K562 (cell line): ENCODE measurements around the gene BCAR3. TPM values are rescaled to one million over a fixed set of nuclear protein-coding genes. Genes with fewer than 3 reads are reported as not detected.

Experiments
- ARID1B ChIP-seq: fragments of 450-650 bp; IDR thresholded peaks from 2 replicates; pipeline ENCODE4 v1.6.1; 2016; ENCODE audit warnings: antibody characterized with exemption, mild to moderate bottlenecking, inconsistent platforms
- BRCA1 ChIP-seq, 2 experiments: fragments of 450-650 bp in 1 of 2; sonication (generic) in 1 of 2; formaldehyde crosslinking in 1 of 2; IDR thresholded peaks; 2 replicates each; pipeline versions ENCODE4 v1.5.0 to v1.6.1; 2017 to 2020; ENCODE audit warnings: mild to moderate bottlenecking in 1 of 2, missing genetic modification reagents in 1 of 2
- CBFA2T3 ChIP-seq: fragments of 450-650 bp; IDR thresholded peaks from 2 replicates; pipeline ENCODE4 v1.6.1; 2017
- E2F8 ChIP-seq: fragments of 450-650 bp; IDR thresholded peaks from 2 replicates; pipeline ENCODE4 v1.7.1; 2018; ENCODE audit warnings: mild to moderate bottlenecking, low read depth; ENCODE audit not compliant: partially characterized antibody
- KAT8 ChIP-seq: fragments of 450-650 bp; IDR thresholded peaks from 2 replicates; pipeline ENCODE4 v1.6.1; 2016; ENCODE audit warnings: low read depth, mild to moderate bottlenecking
- NFATC3 ChIP-seq: fragments of 450-650 bp; IDR thresholded peaks from 2 replicates; pipeline ENCODE4 v1.6.1; 2017; ENCODE audit warnings: mild to moderate bottlenecking
- PML ChIP-seq: IDR thresholded peaks from 2 replicates; pipeline ENCODE4 v1.6.1; 2012; ENCODE audit warnings: low read length, inconsistent platforms
- POLR2A ChIP-seq: fragments of 450-650 bp; conservative IDR thresholded peaks from 2 replicates; pipeline ENCODE4 v1.6.1; 2016
- SIRT6 ChIP-seq: IDR thresholded peaks from one replicate; pipeline ENCODE4 v1.6.1; 2012; ENCODE audit warnings: low read depth, mild to moderate bottlenecking, control low read depth, inconsistent platforms, low read length, moderate library complexity
- SMARCB1 ChIP-seq: IDR thresholded peaks from 2 replicates; pipeline ENCODE4 v1.6.1; 2011; ENCODE audit warnings: improper control_type of control experiment, low read depth; ENCODE audit not compliant: insufficient read length
- TFAP4 ChIP-seq: sonication (generic); formaldehyde crosslinking; IDR thresholded peaks from 2 replicates; pipeline ENCODE4 v1.8.0; 2022; ENCODE audit warnings: missing genetic modification reagents, mild to moderate bottlenecking, moderate library complexity, borderline replicate concordance
- ZNF75A ChIP-seq: fragments of 450-650 bp; formaldehyde crosslinking; IDR thresholded peaks from 2 replicates; pipeline ENCODE4 v1.4.0; 2020; ENCODE audit warnings: mild to moderate bottlenecking
- polyA plus RNA-seq, 8 experiments: library from polyadenylated mRNA; depleted of rRNA in 4 of 8; stranded (reverse) in 5 of 8; unstranded in 3 of 8; fragments of >200 nt; fragmentation: Nextera tagmentation in 2 of 8; fragmentation: Illumina TruSeq in 1 of 8; extraction: Ambion mirVana in 2 of 8; extraction: Trizol in 1 of 8; gene quantifications; 2 replicates each; pipeline versions ENCODE4 v1.2.1 to v1.2.3, GENCODE V29; 2011 to 2014; ENCODE audit warnings: inconsistent platforms in 1 of 8, missing spikeins in 1 of 8
- total RNA-seq, 7 experiments: library from RNA; depleted of rRNA in 6 of 7; stranded (reverse); fragments of >200 nt in 6 of 7; fragmentation: Illumina TruSeq in 2 of 7; extraction: Trizol in 2 of 7; gene quantifications; 2 replicates each; pipeline versions ENCODE4 v1.2.1 to v1.2.3, GENCODE V29; 2011 to 2021; ENCODE audit warnings: low replicate concordance in 1 of 7
- TF ChIP-seq, protein P1 (sequence below): fragments of 150-350 bp; conservative IDR thresholded peaks from 2 replicates; pipeline ENCODE4 v1.6.1; 2014; ENCODE audit warnings: low read length
- TF ChIP-seq, protein P2 (sequence below): sonication (generic); formaldehyde crosslinking; IDR thresholded peaks from 2 replicates; pipeline ENCODE4 v1.8.0; 2023; ENCODE audit warnings: mild to moderate bottlenecking, missing genetic modification reagents
- TF ChIP-seq, protein P3 (sequence below): sonication (generic); formaldehyde crosslinking; IDR thresholded peaks from 2 replicates; pipeline ENCODE4 v1.8.0; 2023; ENCODE audit warnings: missing genetic modification reagents, mild to moderate bottlenecking, borderline replicate concordance

BCAR3 gene
- total and polyA plus RNA-seq, 9 of the 15 experiments (the other 6 are each of a cell fraction or from before 2014, with no cell fraction given): 1.8 to 6.3 (median 3.8) TPM

DNA sequence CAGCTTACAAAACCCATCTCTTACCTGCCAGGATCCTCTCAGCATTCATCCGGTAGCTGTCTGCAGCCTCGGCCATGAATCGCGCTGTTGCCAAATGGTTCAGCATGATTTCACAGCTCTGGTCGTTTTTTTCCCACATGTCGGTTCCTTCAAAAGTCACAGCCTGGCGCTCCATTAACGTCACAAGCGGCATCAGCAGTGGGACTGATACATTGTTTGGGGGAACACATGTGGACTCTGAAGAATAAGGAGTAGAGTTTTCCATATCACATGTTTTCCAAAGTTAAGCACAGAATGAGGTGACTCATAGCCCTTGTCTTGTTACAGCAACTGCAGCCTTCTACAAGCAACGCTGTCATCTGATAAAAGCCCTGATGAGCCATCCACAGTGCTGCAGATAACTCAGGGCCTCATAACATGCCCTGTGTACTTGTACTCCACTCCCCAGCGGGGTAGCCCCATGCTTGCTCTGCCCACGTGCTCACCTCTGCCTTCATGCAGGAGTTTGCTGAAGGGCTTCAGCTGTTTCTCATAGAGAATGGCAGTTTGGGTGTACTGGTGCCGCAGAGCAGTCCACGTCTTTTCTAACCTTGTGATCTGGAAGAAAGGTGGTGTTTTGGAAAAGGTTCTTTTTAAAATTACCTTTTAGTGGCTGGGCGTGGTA is 114.2 kb downstream of the BCAR3 start (continued):
- TF ChIP-seq, protein P1, sequence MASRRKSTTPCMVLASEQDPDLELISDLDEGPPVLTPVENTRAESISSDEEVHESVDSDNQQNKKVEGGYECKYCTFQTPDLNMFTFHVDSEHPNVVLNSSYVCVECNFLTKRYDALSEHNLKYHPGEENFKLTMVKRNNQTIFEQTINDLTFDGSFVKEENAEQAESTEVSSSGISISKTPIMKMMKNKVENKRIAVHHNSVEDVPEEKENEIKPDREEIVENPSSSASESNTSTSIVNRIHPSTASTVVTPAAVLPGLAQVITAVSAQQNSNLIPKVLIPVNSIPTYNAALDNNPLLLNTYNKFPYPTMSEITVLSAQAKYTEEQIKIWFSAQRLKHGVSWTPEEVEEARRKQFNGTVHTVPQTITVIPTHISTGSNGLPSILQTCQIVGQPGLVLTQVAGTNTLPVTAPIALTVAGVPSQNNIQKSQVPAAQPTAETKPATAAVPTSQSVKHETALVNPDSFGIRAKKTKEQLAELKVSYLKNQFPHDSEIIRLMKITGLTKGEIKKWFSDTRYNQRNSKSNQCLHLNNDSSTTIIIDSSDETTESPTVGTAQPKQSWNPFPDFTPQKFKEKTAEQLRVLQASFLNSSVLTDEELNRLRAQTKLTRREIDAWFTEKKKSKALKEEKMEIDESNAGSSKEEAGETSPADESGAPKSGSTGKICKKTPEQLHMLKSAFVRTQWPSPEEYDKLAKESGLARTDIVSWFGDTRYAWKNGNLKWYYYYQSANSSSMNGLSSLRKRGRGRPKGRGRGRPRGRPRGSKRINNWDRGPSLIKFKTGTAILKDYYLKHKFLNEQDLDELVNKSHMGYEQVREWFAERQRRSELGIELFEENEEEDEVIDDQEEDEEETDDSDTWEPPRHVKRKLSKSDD: no peak
- TF ChIP-seq, protein P2, sequence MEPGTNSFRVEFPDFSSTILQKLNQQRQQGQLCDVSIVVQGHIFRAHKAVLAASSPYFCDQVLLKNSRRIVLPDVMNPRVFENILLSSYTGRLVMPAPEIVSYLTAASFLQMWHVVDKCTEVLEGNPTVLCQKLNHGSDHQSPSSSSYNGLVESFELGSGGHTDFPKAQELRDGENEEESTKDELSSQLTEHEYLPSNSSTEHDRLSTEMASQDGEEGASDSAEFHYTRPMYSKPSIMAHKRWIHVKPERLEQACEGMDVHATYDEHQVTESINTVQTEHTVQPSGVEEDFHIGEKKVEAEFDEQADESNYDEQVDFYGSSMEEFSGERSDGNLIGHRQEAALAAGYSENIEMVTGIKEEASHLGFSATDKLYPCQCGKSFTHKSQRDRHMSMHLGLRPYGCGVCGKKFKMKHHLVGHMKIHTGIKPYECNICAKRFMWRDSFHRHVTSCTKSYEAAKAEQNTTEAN (CRISPR knock-in tag): no peak
- no peak for TF ChIP-seq SMARCB1
- 0 out of 2 replicates have a peak, but pooled peaks have one; percentile 55 for TF ChIP-seq ZNF75A (CRISPR knock-in tag)
- TF ChIP-seq TFAP4 (CRISPR knock-in tag): peak; percentile 93
- no peak for TF ChIP-seq BRCA1 (IDR thresholded peaks at IDR 0.05)
- TF ChIP-seq BRCA1 (CRISPR knock-in tag; IDR thresholded peaks at IDR 0.05): no peak
- TF ChIP-seq E2F8: peak; percentile 70
- TF ChIP-seq, protein P3, sequence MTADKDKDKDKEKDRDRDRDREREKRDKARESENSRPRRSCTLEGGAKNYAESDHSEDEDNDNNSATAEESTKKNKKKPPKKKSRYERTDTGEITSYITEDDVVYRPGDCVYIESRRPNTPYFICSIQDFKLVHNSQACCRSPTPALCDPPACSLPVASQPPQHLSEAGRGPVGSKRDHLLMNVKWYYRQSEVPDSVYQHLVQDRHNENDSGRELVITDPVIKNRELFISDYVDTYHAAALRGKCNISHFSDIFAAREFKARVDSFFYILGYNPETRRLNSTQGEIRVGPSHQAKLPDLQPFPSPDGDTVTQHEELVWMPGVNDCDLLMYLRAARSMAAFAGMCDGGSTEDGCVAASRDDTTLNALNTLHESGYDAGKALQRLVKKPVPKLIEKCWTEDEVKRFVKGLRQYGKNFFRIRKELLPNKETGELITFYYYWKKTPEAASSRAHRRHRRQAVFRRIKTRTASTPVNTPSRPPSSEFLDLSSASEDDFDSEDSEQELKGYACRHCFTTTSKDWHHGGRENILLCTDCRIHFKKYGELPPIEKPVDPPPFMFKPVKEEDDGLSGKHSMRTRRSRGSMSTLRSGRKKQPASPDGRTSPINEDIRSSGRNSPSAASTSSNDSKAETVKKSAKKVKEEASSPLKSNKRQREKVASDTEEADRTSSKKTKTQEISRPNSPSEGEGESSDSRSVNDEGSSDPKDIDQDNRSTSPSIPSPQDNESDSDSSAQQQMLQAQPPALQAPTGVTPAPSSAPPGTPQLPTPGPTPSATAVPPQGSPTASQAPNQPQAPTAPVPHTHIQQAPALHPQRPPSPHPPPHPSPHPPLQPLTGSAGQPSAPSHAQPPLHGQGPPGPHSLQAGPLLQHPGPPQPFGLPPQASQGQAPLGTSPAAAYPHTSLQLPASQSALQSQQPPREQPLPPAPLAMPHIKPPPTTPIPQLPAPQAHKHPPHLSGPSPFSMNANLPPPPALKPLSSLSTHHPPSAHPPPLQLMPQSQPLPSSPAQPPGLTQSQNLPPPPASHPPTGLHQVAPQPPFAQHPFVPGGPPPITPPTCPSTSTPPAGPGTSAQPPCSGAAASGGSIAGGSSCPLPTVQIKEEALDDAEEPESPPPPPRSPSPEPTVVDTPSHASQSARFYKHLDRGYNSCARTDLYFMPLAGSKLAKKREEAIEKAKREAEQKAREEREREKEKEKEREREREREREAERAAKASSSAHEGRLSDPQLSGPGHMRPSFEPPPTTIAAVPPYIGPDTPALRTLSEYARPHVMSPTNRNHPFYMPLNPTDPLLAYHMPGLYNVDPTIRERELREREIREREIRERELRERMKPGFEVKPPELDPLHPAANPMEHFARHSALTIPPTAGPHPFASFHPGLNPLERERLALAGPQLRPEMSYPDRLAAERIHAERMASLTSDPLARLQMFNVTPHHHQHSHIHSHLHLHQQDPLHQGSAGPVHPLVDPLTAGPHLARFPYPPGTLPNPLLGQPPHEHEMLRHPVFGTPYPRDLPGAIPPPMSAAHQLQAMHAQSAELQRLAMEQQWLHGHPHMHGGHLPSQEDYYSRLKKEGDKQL: no peak
- peak; percentile 88 for TF ChIP-seq PML
- TF ChIP-seq KAT8: no peak
- no peak for TF ChIP-seq SIRT6
- peak; percentile 63 for TF ChIP-seq POLR2A
- no peak; the same call in 1 of the 2 replicates for TF ChIP-seq NFATC3
- TF ChIP-seq CBFA2T3: peak; percentile 96
- TF ChIP-seq ARID1B: peak; percentile 97
